ENCODE measurements around the gene SCARB1.

The SCARB1 gene

GRCh38 chr12:124809391-124809790 lies 54.3 kb downstream of the SCARB1 start:
- no peaks in the 10 kb centered on the region for H4K20me1 ChIP-seq (ENCODE audit: insufficient read depth, low read length)
- H3K9ac ChIP-seq (ENCODE audit: low read depth, low read length) = no peak overlapping the region
- no peaks in the 10 kb centered on the region for H3K27me3 ChIP-seq (ENCODE audit: insufficient read depth, low read length, poor library complexity)
- TF ChIP-seq, protein P1, sequence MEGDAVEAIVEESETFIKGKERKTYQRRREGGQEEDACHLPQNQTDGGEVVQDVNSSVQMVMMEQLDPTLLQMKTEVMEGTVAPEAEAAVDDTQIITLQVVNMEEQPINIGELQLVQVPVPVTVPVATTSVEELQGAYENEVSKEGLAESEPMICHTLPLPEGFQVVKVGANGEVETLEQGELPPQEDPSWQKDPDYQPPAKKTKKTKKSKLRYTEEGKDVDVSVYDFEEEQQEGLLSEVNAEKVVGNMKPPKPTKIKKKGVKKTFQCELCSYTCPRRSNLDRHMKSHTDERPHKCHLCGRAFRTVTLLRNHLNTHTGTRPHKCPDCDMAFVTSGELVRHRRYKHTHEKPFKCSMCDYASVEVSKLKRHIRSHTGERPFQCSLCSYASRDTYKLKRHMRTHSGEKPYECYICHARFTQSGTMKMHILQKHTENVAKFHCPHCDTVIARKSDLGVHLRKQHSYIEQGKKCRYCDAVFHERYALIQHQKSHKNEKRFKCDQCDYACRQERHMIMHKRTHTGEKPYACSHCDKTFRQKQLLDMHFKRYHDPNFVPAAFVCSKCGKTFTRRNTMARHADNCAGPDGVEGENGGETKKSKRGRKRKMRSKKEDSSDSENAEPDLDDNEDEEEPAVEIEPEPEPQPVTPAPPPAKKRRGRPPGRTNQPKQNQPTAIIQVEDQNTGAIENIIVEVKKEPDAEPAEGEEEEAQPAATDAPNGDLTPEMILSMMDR (IDR thresholded peaks at IDR 0.05; ENCODE audit: borderline replicate concordance, extremely low read depth, low read length, poor library complexity, severe bottlenecking) = no peak
- no peak for TF ChIP-seq EZH2 (IDR thresholded peaks at IDR 0.05; ENCODE audit: borderline replicate concordance, low read depth, low read length, severe bottlenecking)
- no peaks in the 10 kb centered on the region for H3K9me3 ChIP-seq (ENCODE audit: insufficient read depth, low read length, severe bottlenecking)
- H3K4me3 ChIP-seq (ENCODE audit: low read depth in 1 of 2, low read length in 2 of 2) = no peak overlapping the region
- H3K4me1 ChIP-seq (ENCODE audit: insufficient read depth, low read length) = no peaks in the 10 kb centered on the region
- H3K79me2 ChIP-seq (ENCODE audit: insufficient read depth, low read length) = no peaks in the 10 kb centered on the region
- no peak overlapping the region for H3K4me2 ChIP-seq (ENCODE audit: insufficient read depth, low read length)
- H3K36me3 ChIP-seq (ENCODE audit: insufficient read depth, low read length) = peaks cover 53% of the 10 kb centered on the region
- no peak for DNase-seq
- no peak for ATAC-seq (ENCODE audit: insufficient read depth, low read depth)
- no peak overlapping the region for H2AFZ ChIP-seq (ENCODE audit: low read depth, low read length)
- no peak overlapping the region for H3K27ac ChIP-seq (ENCODE audit: low read length)

DNA sequence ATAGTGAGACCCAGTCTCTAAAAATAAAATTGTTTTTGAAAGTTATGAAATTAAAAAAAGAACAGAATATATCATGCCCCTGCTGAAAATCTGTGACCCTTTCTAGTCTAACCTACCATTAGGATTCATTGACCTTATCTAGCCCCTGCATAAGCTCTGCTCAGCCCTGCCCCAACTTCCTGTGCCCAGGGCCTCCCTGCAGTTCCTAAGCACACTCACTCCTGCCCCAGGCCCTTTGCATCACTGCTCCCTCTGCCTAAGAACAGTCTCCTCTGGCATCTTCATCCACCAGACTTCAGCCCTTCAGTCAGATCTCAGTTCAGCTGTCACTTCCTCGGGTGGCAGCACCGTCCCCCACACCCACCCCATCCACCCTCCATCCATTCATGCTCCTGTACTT lies 55.4 kb downstream of the SCARB1 start:
- DNase-seq (no peak), ATAC-seq (ENCODE audit: insufficient read depth, low read depth) (no peak)
- H3K4me1 ChIP-seq (ENCODE audit: insufficient read depth, low read length) = no peaks in the 10 kb centered on the region
- H4K20me1 ChIP-seq (ENCODE audit: insufficient read depth, low read length) = no peaks in the 10 kb centered on the region
- H3K27me3 ChIP-seq (ENCODE audit: insufficient read depth, low read length, poor library complexity) = no peaks in the 10 kb centered on the region
- TF ChIP-seq, protein P1 (IDR thresholded peaks at IDR 0.05; ENCODE audit: borderline replicate concordance, extremely low read depth, low read length, poor library complexity, severe bottlenecking) = no peak
- no peak for TF ChIP-seq EZH2 (IDR thresholded peaks at IDR 0.05; ENCODE audit: borderline replicate concordance, low read depth, low read length, severe bottlenecking)
- H3K79me2 ChIP-seq (ENCODE audit: insufficient read depth, low read length) = no peaks in the 10 kb centered on the region
- no peaks in the 10 kb centered on the region for H3K9me3 ChIP-seq (ENCODE audit: insufficient read depth, low read length, severe bottlenecking)
- no peak overlapping the region for H3K27ac ChIP-seq (ENCODE audit: low read length)
- H3K4me3 ChIP-seq (ENCODE audit: low read depth in 1 of 2, low read length in 2 of 2) = no peak overlapping the region
- H3K4me2 ChIP-seq (ENCODE audit: insufficient read depth, low read length) = no peak overlapping the region
- H3K36me3 ChIP-seq (ENCODE audit: insufficient read depth, low read length) = peaks cover 48% of the 10 kb centered on the region
- no peak overlapping the region for H3K9ac ChIP-seq (ENCODE audit: low read depth, low read length)
- no peak overlapping the region for H2AFZ ChIP-seq (ENCODE audit: low read depth, low read length)

GRCh38 chr12:124805876-124806668 lies 57.6 kb downstream of the SCARB1 start:
- Histone ChIP-seq H3K4me1 (ENCODE audit: insufficient read depth, low read length) (no peaks in the 10 kb centered on the region), H2AFZ (ENCODE audit: low read depth, low read length) (no peak overlapping the region), H3K27ac (ENCODE audit: low read length) (no peak overlapping the region), H3K79me2 (ENCODE audit: insufficient read depth, low read length) (no peaks in the 10 kb centered on the region), H4K20me1 (ENCODE audit: insufficient read depth, low read length) (no peaks in the 10 kb centered on the region), H3K4me2 (ENCODE audit: insufficient read depth, low read length) (no peak overlapping the region), H3K9ac (ENCODE audit: low read depth, low read length) (no peak overlapping the region), H3K4me3 (ENCODE audit: low read depth in 1 of 2, low read length in 2 of 2) (no peak overlapping the region), H3K27me3 (ENCODE audit: insufficient read depth, low read length, poor library complexity) (no peaks in the 10 kb centered on the region), H3K36me3 (ENCODE audit: insufficient read depth, low read length) (peaks cover 45% of the 10 kb centered on the region), H3K9me3 (ENCODE audit: insufficient read depth, low read length, severe bottlenecking) (no peaks in the 10 kb centered on the region)
- ATAC-seq (ENCODE audit: insufficient read depth, low read depth) (no peak), DNase-seq (no peak)
- TF ChIP-seq, protein P1 (IDR thresholded peaks at IDR 0.05; ENCODE audit: borderline replicate concordance, extremely low read depth, low read length, poor library complexity, severe bottlenecking) = no peak
- no peak for TF ChIP-seq EZH2 (IDR thresholded peaks at IDR 0.05; ENCODE audit: borderline replicate concordance, low read depth, low read length, severe bottlenecking)

Measured in DND-41 (cell line).